ENCODE measurements around the gene USP20. TPM values are rescaled to one million over a fixed set of nuclear protein-coding genes. Genes with fewer than 3 reads are reported as not detected.

USP20 gene
- total RNA-seq, 1 donor from 2014 or later = 7.5 TPM

DNA sequence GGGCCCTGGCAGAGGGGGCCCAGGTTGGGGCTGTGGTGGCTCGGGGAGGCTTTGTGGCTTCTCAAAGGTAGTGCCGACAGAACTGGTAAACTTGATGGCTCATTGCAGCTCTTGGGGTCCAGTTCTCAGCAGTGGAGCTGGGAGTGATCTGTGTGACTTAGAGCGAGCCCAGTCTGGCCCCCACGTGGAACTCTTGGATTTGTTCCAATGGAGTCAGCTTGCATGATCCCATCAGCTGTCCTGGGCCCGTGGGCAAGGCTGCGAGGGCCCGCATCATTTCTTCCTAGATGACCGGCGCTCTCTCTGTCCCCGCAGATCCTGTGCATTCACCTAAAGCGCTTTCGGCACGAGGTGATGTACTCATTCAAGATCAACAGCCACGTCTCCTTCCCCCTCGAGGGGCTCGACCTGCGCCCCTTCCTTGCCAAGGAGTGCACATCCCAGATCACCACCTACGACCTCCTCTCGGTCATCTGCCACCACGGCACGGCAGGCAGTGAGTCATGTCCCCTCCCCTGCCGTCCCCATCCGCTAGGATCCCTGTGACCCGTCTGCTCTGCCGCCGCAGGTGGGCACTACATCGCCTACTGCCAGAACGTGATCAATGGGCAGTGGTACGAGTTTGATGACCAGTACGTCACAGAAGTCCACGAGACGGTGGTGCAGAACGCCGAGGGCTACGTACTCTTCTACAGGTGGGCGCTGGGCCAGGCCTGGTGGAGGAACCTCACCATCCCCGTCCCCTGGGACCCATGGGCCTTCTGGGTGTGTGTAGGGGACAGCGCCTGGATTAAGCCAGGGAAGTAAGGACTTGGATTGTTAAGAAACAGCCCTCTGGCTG lies 39.2 kb downstream of the USP20 start:
- no peak for DNase-seq (ENCODE audit: low read depth, low spot score)

DNA sequence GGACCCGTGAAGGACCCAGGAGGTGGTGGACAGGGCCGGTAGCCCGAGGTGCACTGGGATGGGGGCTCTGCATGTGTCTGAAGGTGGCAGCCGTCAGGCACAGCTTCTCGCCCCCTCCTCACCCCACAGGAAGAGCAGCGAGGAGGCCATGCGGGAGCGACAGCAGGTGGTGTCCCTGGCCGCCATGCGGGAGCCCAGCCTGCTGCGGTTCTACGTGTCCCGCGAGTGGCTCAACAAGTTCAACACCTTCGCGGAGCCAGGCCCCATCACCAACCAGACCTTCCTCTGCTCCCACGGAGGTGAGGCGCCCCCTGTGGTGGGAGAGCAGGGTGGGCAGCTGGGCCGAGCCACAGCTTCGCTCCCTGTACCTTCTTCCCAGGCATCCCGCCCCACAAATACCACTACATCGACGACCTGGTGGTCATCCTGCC lies 39.9 kb downstream of the USP20 start:
- DNase-seq (ENCODE audit: low read depth, low spot score) = no peak

DNA sequence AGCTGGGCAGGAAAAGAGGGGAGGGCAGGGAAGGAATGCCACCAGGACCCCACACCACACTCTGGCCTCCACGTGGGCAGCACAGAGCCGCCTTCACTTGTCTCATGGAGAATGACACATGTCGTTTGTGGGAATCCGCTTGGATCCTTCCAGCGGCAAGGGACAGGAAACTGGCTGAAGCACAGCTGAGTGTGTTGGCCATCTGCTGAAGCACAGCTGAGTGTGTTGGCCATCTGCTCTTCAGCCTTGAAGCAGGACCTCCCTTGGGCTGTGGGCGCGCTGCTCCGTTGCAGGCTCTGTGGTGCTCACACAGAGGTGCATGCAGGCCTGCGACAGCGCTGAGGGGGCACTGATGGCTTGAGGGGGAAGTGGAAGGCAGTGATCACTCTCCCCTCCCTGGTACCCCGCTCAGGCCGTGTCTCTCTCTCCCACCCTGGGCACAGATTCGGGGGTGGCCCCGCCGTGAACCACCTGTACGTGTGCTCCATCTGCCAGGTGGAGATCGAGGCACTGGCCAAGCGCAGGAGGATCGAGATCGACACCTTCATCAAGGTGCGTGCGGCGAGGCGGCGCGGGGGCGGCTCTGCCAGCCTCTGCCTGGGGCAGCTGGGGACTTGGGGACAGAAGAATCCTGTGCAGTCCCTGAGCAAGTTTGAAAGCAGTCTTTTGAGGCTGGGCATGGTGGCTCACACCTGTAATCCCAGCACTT lies 40.6 kb downstream of the USP20 start:
- DNase-seq (ENCODE audit: low read depth, low spot score) = no peak

DNA sequence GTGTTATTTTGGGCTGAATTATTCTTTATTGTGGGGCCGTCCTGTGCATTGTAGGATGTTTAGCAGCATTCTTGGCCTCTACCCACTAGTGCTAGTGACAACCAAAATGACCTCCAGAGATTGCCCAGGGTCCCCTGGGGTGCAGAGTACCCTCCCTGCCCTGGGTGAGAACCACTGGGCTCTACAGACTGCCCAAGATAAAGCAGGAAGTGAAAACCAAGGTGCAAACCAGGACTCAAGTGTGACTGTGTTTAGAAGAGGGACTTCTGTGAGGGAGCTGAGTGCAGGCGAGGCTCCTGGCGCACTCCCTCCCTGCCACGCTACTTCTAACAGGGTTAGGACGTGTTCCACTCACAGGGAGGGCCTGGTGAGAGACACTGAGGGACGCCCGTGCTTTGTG lies 41.6 kb downstream of the USP20 start:
- no peak for DNase-seq (ENCODE audit: low read depth, low spot score)

DNA sequence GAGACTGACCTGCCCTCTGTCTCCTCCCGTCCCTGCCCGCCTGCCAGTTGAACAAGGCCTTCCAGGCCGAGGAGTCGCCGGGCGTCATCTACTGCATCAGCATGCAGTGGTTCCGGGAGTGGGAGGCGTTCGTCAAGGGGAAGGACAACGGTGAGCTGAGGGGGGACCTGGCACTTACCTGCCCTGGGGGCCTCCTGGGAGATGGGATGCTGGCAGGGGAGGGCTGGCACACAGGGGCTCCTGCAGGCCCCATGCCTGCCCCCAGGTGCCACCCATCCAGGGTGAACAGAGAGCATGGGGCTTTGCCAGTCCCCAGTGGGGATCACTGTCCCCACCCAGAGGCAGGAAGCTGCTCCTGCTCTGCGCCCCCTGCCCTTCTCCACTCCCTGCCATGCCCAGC lies 43.0 kb downstream of the USP20 start:
- DNase-seq (ENCODE audit: low read depth, low spot score) = no peak

DNA sequence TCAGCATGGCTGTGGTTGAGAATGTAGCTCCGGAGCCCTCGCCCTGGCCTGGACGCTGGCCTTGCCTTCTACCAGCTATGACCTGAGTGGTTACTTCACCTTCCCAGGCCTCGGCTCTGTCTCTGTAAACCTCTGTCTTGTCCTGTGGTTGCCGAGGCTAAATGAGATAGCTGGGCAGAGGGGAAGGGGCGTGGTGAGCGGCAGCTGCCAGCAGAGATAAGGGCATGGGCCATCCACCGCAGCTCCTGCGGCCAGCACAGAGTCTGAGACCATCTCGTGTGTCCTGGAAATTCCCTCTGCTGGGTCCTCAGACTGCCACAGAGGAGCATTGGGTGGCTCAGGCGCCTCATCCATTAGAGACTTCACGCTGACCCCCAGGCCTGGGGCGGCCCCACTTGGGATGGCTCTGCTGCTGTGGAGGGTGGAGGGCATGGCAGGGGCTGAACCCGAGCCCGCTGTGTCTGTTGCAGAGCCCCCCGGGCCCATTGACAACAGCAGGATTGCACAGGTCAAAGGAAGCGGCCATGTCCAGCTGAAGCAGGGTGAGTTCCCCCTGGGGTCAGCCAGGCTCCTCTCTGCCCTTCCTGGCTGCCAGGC lies 43.9 kb downstream of the USP20 start:
- DNase-seq (ENCODE audit: low read depth, low spot score) = no peak

DNA sequence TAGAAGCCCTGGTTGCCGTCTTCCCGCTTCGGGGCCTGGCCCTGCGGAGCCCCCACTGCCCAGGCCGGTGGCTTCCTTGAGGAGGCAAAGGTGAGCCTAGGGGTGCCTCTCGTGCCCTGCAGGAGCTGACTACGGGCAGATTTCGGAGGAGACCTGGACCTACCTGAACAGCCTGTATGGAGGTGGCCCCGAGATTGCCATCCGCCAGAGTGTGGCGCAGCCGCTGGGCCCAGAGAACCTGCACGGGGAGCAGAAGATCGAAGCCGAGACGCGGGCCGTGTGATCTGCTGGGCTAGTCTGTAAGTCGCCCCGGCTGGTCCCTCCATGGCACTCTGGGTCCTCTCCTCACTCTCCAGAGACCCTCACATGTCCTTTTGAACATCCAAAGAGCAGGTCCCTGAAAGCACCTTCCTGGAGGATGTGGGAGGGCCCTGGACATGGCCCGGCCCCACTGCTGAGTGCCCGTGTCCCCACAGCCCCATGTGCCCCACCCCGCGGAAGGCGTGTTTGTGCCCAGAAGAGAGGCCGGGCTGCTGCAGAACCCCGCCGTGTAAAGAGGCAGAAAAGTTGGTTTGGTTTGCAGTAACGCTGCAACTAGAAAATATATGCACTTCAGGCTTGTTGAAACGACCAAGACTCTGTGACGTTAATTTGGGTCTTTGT lies 44.9 kb downstream of the USP20 start:
- no peak for DNase-seq (ENCODE audit: low read depth, low spot score)

DNA sequence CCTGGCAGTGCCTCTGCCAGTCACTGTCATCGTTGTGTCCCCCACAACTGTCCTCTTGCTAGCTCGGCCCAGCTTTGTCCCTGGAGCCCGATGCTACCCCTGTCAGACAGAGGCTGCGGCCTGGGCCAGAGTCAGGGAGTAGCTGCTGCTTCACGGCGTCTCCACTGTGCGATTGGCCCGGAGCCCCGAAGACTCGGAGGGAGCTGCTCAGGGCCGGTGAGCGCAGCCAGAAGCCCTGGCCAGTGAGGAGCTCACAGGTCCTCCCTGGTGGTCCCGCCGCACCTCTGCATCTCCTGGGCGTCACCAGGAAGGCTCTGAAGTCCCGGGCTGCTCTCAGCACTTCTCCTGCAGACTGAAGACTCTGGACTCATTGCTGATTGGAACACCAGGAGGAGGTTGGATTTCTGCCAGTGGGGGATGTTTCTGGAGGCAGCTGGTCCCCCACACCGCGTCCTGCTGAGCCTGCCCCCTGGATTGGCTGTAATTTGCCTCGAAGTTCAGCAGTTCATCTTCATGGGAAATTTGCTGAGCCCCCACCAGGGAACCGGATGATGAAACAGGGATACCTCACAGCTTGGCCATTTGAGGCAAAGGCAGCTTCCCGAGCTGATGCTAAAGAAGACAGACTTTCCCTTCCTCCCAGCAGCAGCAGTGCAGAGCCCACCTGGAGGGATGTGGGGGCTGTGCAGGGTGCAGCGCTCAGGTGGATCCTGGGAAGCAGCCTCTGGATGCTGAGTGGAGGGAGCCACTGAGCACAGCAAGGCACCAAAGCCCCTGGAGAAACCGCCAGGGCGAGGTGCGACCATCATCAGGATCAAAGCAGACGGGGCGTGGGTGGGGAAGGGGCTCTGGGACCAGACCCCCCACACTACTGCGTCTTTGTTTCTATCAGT lies 45.6 kb downstream of the USP20 start:
- DNase-seq (ENCODE audit: low read depth, low spot score) = no peak

DNA sequence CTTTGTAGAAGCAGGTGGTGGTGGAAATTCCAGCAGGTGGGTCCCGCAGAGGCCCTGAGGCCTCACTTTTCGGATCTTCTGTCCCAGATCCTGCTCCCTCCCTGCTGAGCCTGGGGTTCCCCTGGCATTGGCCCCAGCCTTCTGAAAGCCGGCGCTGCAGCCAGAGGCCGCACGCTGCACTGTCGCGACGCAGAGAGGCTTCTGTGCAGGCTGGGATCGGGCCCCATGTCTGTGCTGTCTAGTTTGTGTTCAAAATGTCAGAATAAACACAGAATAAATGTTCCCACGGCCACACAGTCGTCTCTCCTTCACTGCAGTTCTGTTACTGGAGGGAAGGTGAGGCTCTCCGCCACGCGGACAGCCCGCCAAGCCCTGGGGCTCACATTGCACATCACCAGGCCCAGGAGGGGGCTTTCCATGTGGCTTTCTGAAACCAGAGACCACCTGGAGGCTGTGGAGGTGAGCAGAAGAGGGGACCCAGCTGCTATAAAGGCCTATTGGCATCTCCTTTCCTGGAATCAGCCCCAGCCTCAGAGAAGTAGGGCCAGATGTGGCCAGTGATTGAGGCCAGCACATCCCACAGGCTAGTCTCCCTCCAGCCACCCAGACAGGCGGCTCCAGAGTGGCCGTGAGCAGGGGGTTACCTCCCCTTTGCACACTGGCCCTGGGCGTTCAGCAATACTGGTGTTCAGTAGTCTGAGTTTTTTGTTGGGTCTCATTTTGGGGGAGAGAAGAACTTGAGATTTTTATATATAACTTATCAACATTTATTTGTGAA lies 46.5 kb downstream of the USP20 start:
- no peak for DNase-seq (ENCODE audit: low read depth, low spot score)

DNA sequence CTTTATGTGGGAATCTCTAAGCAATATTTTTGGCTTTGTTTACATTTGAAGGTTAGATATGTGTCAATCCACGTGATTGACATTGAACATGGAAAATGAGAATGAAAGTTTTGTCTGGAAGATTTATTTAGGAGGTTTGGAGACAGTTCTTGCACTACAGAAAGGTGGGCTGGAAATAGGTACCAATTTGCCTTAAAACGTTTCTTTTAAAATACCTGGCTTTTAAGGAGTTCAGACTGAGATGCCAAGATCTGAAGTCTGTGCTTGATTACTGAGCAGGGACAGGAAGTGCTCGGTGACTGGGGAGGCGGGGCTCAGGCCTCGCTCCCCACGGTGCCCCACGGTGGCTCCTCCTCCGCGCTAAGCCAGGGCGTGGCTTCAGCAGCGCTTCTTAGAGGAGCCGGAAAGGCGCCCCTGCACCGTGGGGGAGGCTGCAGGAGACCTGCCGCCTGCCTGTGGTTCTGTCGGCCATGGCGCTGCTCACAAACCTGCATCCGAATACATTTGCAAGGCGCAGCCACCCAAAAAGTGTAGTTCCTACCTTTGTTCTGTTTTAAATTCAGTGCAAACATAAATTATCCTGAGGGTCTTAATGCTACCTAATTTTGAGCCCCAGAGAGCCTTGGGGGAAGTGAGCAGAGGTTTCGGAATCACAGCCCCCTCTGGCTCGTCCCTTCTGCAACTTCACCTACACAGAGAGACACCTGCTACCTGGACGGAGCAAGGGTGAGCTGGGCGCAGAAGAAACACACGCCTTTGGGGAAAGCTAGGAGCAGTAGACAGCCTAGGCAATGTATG lies 49.2 kb downstream of the USP20 start:
- no peak for DNase-seq (ENCODE audit: low read depth, low spot score)

DNA sequence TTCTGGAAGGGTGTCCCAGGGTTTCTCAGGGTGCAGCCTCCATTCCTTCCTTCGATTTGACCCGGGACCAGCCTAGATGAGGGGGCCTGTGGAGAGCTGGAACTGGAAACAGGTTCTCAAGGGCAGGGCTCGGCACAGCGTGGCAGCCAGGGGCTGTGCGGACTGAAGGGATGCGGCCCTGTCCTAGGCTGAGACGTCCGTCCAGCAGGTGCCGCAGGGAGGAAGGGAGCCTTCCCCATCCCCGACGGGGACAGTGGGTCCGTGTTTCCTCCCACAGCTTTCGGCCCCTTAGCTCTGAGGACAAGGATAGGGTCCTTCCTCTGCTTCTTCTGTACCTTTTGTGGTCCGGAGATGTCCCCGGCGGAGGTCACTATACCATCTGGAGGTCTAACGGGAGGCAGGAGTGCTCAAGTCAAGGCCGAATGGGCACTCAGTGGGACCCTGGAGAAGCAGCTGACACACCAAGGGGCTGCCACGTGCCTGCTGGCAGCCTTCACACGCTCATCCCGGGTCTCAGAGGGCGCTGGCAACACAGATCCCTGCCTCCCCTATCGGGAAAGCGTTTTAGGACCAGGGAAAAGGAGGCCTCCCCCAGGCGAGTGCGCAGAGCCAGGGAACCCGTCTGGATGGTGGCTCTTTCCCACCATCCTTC lies 49.9 kb downstream of the USP20 start:
- DNase-seq (ENCODE audit: low read depth, low spot score) = no peak

DNA sequence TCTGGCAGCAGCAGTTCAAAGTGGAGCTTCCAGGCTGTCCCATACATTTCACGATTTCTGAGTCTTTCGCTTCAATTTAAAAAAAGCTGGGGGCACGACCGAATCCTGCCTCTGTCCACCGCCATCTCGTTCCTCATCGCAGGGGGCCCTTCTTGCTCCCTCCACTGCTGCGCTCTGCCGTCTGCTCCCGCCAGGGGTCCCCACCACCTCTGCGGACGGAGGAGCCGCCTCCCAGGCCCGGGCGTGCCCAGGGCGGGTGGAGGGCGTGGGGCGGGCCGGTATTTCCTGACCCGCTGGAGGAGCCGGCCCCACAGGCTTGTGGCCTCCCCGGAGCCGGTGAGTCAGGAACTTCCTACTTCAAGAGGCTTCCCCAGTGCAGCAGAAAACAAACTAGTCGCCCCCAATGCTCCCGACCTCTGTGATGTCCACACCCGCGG lies 50.4 kb downstream of the USP20 start:
- peak; percentile 63 for DNase-seq (ENCODE audit: low read depth, low spot score)

DNA sequence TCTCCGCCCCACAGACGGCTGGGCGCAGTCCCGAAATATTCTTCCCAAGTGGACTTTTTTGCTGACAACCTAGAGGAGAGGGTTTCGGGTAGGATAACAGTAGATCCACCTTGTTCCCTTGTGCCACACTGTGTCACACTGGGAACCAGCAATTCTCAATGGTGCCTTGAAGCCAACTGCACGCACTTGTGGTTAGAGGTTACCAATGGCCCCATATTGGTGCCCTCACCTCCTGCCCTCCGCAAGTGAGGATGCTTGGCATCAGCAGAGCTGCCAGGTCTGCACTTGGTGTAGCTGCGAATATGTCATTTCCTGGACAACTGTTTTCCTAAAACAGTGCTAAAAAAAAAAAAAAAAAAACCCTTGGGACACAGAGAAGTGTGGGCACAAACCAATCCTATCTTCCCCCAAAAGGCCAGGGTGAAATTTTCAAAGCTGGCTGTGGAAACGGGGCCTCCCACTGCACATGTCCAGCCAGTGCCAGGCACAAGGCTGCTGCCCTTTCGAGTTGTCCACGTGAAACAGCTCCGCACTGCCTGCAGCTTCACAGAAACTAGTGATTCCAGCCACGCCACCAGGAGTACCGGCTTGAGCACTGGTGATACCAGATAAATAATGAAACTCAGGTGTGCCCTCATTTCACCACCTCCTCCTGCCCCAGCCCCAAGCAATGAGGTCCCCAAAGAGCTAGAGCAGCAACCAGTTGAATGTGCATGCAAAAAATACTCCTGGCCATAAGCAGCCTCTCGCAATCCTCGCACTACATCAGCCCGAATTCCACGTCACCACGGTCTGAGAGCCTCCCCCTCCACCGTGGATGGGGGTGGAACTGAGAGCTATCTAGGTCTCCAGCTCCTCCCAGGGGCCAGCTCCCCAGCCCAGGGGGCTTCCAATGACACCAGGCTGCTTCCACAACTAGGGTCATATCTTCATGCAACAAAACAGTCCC lies 51.2 kb downstream of the USP20 start:
- DNase-seq (ENCODE audit: low read depth, low spot score) = no peak

DNA sequence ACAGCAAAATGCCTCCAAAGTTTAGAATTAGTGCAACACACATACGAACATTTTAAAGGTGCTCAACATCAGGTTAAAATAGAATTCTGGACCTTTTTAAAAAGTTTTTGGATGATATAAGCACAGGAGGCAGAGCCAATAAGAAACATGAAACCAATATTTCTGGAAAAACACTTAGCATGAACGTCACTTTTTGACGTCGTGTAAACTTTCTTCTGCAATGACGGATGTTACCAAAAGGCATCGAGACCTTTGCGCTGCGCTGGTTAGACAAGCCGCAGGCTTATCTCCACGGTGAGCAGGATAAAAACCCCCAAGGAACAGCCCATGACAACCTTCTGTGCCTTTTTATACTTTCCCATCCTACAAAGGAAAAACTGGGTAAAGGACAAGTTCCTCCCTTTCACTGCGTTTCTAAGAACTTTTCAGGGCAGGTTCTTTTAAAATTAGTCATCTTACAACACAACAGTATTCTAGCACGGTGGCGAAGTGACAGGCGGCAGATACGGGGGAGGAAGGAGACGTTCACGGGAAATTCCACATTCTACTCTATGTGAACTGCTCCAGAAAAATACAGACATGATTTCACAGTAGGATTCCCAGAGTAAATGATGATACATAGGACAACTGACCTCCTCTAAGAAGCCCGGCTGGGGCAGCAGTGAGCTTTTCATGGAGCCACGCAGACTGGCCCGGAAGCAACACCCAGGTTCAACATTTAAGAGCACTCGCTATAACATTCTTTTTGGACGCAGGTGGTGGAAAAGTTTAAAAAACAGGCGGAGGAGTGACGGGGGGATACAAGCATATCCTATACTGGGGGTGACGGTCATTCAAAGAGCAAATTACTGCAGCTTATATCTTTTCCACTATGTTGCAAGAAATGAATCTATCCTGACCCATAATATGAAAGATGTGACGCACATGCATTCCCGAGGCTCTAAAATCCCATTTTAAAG lies 52.4 kb downstream of the USP20 start:
- DNase-seq (ENCODE audit: low read depth, low spot score) = no peak

DNA sequence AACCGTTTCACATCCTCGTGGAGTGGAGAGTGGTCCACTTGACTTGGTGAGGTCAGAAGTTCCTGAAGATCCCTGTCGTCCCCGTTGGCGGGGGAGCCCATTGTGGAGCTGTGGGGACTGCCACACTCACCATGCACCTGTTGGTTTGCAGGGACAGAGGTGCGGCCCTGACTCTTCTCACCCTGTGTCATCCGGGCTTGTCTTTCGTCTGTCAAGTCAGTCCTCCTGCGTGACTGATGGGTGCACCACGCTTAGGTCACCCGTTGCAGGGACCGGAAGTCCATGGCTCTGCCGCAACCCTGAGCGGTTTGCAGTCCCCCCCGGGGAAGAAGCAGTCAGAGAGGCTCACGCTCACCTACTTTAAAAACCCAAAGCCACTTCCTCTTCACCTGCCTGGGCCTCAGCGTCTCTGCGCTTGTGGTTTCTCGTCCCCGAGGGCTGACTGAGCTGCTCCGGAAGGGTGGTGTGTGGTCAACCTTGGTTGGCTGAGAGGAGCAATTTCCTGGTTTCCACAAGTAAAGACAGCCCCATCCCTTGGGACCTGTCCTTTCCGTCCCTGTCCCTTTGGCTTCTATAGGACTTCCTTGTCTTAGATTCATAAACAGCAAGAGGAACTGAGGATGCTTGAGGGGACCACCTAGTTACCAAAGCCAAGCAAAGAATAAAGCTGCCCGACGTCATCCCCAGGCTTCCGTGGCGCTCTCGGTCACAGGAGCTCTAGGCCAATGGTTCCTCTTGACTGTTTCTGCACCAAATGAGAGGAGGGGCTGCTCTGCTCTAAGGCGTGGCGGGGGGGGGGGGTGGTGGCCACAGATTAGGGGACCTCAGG lies 53.2 kb downstream of the USP20 start:
- no peak for DNase-seq (ENCODE audit: low read depth, low spot score)
